AG09309 (cell line): ENCODE measurements around the gene BSCL2.
A peak's percentile ranks its signal among the peaks of the same experiment; 100 is the strongest.

ENCODE experiments used
- DNase-seq: peaks from one replicate; pipeline ENCODE4 v3.0.0-alpha.2; 2010; ENCODE audit warnings: low read depth
- H3K4me3 ChIP-seq: 2 replicates; pipeline ENCODE4 v1.5.1; 2011; ENCODE audit warnings: mild to moderate bottlenecking, low read depth, low read length, moderate library complexity; ENCODE audit not compliant: control insufficient read depth
- CTCF ChIP-seq: IDR thresholded peaks from 2 replicates; pipeline ENCODE4 v1.5.1; 2011; ENCODE audit warnings: mild to moderate bottlenecking, low read depth, low read length, inconsistent platforms; ENCODE audit not compliant: insufficient read depth, control insufficient read depth; ENCODE audit errors: missing control alignments

Gene BSCL2

GRCh38 chr11:62669420-62670161, 37.6 kb downstream of the BSCL2 start:
- TF ChIP-seq CTCF = no peak
- DNase-seq = no peak
- no peak overlapping the region for H3K4me3 ChIP-seq

- no peak overlapping the region for H3K4me3 ChIP-seq
- TF ChIP-seq CTCF = no peak
- no peak for DNase-seq
Measured at GRCh38 chr11:62667460-62667859, 39.8 kb downstream of the BSCL2 start.

GRCh38 chr11:62666259-62666926, 40.8 kb downstream of the BSCL2 start:
- TF ChIP-seq CTCF = no peak
- H3K4me3 ChIP-seq = peak overlapping the region; percentile 96
- no peak for DNase-seq

- DNase-seq = no peak
- peak overlapping the region; percentile 96 for H3K4me3 ChIP-seq
Measured at GRCh38 chr11:62665599-62666258, 41.5 kb downstream of the BSCL2 start.

GRCh38 chr11:62665075-62665598, 42.1 kb downstream of the BSCL2 start, which contains the start of the genes C11orf98 and CSKMT:
C11orf98 (minus strand) TSS chr11:62665210; CDS start chr11:62665169, 41 bp downstream.
CSKMT (plus strand) TSS chr11:62665312; CDS start chr11:62665880, 568 bp downstream.
- TF ChIP-seq CTCF = no peak
- H3K4me3 ChIP-seq = peak within 1 kb of the TSS; percentile 96
- peak; percentile 71 for DNase-seq

More at GRCh38 chr11:62665599-62666258, 41.5 kb downstream of the BSCL2 start:
- no peak for TF ChIP-seq CTCF

GRCh38 chr11:62664405-62665074, 42.7 kb downstream of the BSCL2 start:
- TF ChIP-seq CTCF = no peak
- no peak for DNase-seq
- peak overlapping the region; percentile 96 for H3K4me3 ChIP-seq
